CD4-positive, CD25-positive, alpha-beta regulatory T cell (primary cell): Measurements from ENCODE around the gene PHLDB1. TPM values are rescaled to one million over a fixed set of nuclear protein-coding genes. Genes with fewer than 3 reads are reported as not detected.
A peak's percentile ranks its signal among the peaks of the same experiment; 100 is the strongest.

ENCODE experiments used
- ATAC-seq, 2 donors: fragments of 150-1000 bp; cut with Tn5 transposase; one replicate each; pipeline ENCODE4 v1.10.0; 2021; ENCODE audit warnings: low read depth in 2 of 2, moderate number of reproducible peaks in 2 of 2, moderate library complexity in 1 of 2
- DNase-seq, 3 donors: peaks; one replicate each; pipeline versions ENCODE4 v3.0.0 to v3.0.0-alpha.2; 2012 to 2022; ENCODE audit warnings: mixed read lengths in 1 of 3
- H3K27ac ChIP-seq: one replicate; pipeline ENCODE4 v1.7.0; 2013; ENCODE audit warnings: mild to moderate bottlenecking, low read length; ENCODE audit not compliant: insufficient read depth, poor library complexity, severe bottlenecking
- H3K27me3 ChIP-seq: one replicate; pipeline ENCODE4 v1.7.0; 2013; ENCODE audit warnings: low read length; ENCODE audit not compliant: control insufficient read depth, insufficient read depth
- H3K36me3 ChIP-seq: one replicate; pipeline ENCODE4 v1.7.0; 2013; ENCODE audit warnings: mild to moderate bottlenecking, low read length, moderate library complexity; ENCODE audit not compliant: control insufficient read depth, insufficient read depth
- H3K4me1 ChIP-seq: 2 replicates; pipeline ENCODE4 v1.7.0; 2013; ENCODE audit warnings: mild to moderate bottlenecking, low read length; ENCODE audit not compliant: insufficient read depth, control insufficient read depth, poor library complexity, severe bottlenecking
- H3K4me3 ChIP-seq: one replicate; pipeline ENCODE4 v1.7.0; 2013; ENCODE audit warnings: low read depth, mild to moderate bottlenecking, low read length, moderate library complexity
- H3K9me3 ChIP-seq, 2 experiments: 1 replicate in 1 of 2; 2 replicates in 1 of 2; pipeline ENCODE4 v1.7.0; 2013; ENCODE audit warnings: low read length in 2 of 2, mild to moderate bottlenecking in 1 of 2, moderate library complexity in 1 of 2; ENCODE audit not compliant: control insufficient read depth in 2 of 2
- H3K27ac Mint-ChIP-seq, 3 donors: one replicate each; pipeline ENCODE4 v1.8.0; 2020 to 2022; ENCODE audit warnings: mild to moderate bottlenecking in 3 of 3, mixed read lengths in 3 of 3, moderate library complexity in 2 of 3
- H3K27me3 Mint-ChIP-seq: one replicate; pipeline ENCODE4 v1.8.0; 2022; ENCODE audit warnings: mild to moderate bottlenecking, mixed read lengths
- H3K36me3 Mint-ChIP-seq: one replicate; pipeline ENCODE4 v1.8.0; 2020; ENCODE audit warnings: mixed read lengths
- H3K4me1 Mint-ChIP-seq, 4 donors: one replicate each; pipeline ENCODE4 v1.8.0; 2020 to 2022; ENCODE audit warnings: mixed read lengths in 4 of 4, mild to moderate bottlenecking in 1 of 4
- H3K4me3 Mint-ChIP-seq, 4 donors: one replicate each; pipeline ENCODE4 v1.8.0; 2020 to 2022; ENCODE audit warnings: mild to moderate bottlenecking in 4 of 4, mixed read lengths in 4 of 4, moderate library complexity in 3 of 4
- H3K9me3 Mint-ChIP-seq, 7 donors: one replicate each; pipeline ENCODE4 v1.8.0; 2020 to 2022; ENCODE audit warnings: mixed read lengths in 7 of 7, mild to moderate bottlenecking in 3 of 7, moderate library complexity in 2 of 7
- polyA plus RNA-seq, 4 donors: library from polyadenylated mRNA; unstranded; fragments of 300-500 nt; fragmentation: Illumina TruSeq; gene quantifications; one replicate each; pipeline ENCODE4 v1.2.3, GENCODE V29; 2021
- total RNA-seq: library from RNA; stranded (reverse); gene quantifications from one replicate; pipeline ENCODE4 v1.2.3, GENCODE V29; 2022

Gene PHLDB1
- total and polyA plus RNA-seq, 5 donors from 2014 or later, result 0.16 to 1.2 (median 0.55) TPM; not detected in 1

GRCh38 chr11:118656563-118657165 is 49.2 kb downstream of the PHLDB1 start:
- no peak for ATAC-seq
- H3K36me3 Mint-ChIP-seq, result no peaks in the 10 kb centered on the region

GRCh38 chr11:118657238-118657637 is 49.8 kb downstream of the PHLDB1 start:
- peak overlapping the region in 1 of 3 donors; percentile 26 for H3K27ac Mint-ChIP-seq
- H3K9me3 ChIP-seq, result no peaks in the 10 kb centered on the region
- H3K27me3 ChIP-seq, result no peaks in the 10 kb centered on the region
- peaks cover 0 to 14% (median 11%) of the 10 kb centered on the region in 4 donors for H3K4me1 Mint-ChIP-seq
- no peak overlapping the region for H3K4me3 Mint-ChIP-seq
- H3K36me3 ChIP-seq, result no peaks in the 10 kb centered on the region
- H3K36me3 Mint-ChIP-seq, result no peaks in the 10 kb centered on the region
- peaks cover 9% of the 10 kb centered on the region for H3K27me3 Mint-ChIP-seq
- peaks cover 4% of the 10 kb centered on the region for H3K4me1 ChIP-seq
- no peak overlapping the region for H3K27ac ChIP-seq
- ATAC-seq (no peak), DNase-seq (no peak)
- H3K9me3 Mint-ChIP-seq, result no peaks in the 10 kb centered on the region
- no peak overlapping the region for H3K4me3 ChIP-seq

More at GRCh38 chr11:118656563-118657165, 49.2 kb downstream of the PHLDB1 start:
- Histone ChIP-seq H3K9me3 (no peaks in the 10 kb centered on the region), H3K36me3 (no peaks in the 10 kb centered on the region), H3K27ac (no peak overlapping the region), H3K27me3 (no peaks in the 10 kb centered on the region), H3K4me1 (peaks cover 4% of the 10 kb centered on the region), H3K4me3 (no peak overlapping the region)
- no peak overlapping the region for H3K4me3 Mint-ChIP-seq
- H3K27ac Mint-ChIP-seq, result no peak overlapping the region
- H3K9me3 Mint-ChIP-seq, result no peaks in the 10 kb centered on the region
- H3K4me1 Mint-ChIP-seq, result peaks cover 0 to 16% (median 11%) of the 10 kb centered on the region in 4 donors
- no peak for DNase-seq
- peaks cover 9% of the 10 kb centered on the region for H3K27me3 Mint-ChIP-seq

DNA sequence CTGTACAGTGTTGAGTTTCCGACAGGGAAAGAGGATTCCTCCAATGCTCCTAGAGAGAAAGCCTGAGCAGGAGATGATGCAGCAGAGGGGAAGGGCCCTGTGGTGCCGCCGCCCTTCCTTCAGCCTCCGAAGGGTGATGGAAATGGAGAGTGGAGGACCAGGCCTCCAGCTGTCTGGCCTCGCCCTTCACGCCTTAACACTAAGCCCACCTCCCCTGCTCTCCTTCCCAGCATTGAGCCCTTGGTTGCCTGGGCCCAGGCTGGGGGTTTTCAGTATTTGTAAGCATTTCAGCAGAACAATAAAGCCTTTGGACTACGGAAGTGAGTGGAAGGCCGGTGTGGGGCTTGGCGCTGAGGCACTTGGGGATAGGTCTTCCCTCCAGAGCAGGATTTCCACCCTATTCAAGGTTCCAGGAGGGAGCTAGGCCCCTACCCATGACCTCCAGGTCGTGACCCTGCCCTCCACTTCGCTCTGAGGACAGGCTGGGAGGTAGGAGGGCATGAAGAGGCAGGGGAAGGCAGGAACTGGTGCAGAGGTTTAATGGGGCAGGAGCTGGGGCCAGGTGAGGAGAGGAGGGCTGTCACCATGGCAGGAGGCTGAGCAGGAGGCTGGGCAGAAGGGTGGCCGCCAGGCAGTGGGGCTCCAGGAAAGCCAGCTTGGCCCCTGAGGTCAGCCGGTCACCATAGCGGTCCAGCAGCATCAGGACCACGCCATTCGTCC is 50.5 kb downstream of the PHLDB1 start:
- no peaks in the 10 kb centered on the region for H3K36me3 Mint-ChIP-seq
- no peak for DNase-seq
- Histone ChIP-seq H3K27ac (no peak overlapping the region), H3K4me3 (no peak overlapping the region), H3K4me1 (peaks cover 4% of the 10 kb centered on the region), H3K9me3 (no peaks in the 10 kb centered on the region), H3K27me3 (no peaks in the 10 kb centered on the region), H3K36me3 (no peaks in the 10 kb centered on the region)
- peak overlapping the region in 1 of 3 donors; percentile 26 for H3K27ac Mint-ChIP-seq
- peaks cover 0 to 8% (median 4%) of the 10 kb centered on the region in 4 donors for H3K4me1 Mint-ChIP-seq
- H3K4me3 Mint-ChIP-seq, result no peak overlapping the region
- ATAC-seq, result no peak
- peaks cover 4% of the 10 kb centered on the region for H3K27me3 Mint-ChIP-seq
- no peaks in the 10 kb centered on the region for H3K9me3 Mint-ChIP-seq

- DNase-seq (no peak), ATAC-seq (no peak)
- H3K4me1 Mint-ChIP-seq, result peaks cover 0 to 7% (median 3%) of the 10 kb centered on the region in 4 donors
- Histone ChIP-seq H3K9me3 (no peaks in the 10 kb centered on the region), H3K4me1 (peaks cover 4% of the 10 kb centered on the region), H3K36me3 (no peaks in the 10 kb centered on the region), H3K27ac (no peak overlapping the region), H3K27me3 (no peaks in the 10 kb centered on the region), H3K4me3 (no peak overlapping the region)
- no peaks in the 10 kb centered on the region for H3K36me3 Mint-ChIP-seq
- H3K9me3 Mint-ChIP-seq, result no peaks in the 10 kb centered on the region
- H3K27me3 Mint-ChIP-seq, result no peaks in the 10 kb centered on the region
- H3K4me3 Mint-ChIP-seq, result no peak overlapping the region
- no peak overlapping the region for H3K27ac Mint-ChIP-seq
These were observed 51.3 kb downstream of the PHLDB1 start for GRCh38 chr11:118658429-118659313.

- peak; percentile 97 to 99 for ATAC-seq
- H3K4me3 ChIP-seq, result no peak overlapping the region
- Mint-ChIP-seq H3K36me3 (no peaks in the 10 kb centered on the region), H3K27me3 (no peaks in the 10 kb centered on the region), H3K9me3 (no peaks in the 10 kb centered on the region), H3K4me1 (peaks cover 0 to 8% (median 3%) of the 10 kb centered on the region in 4 donors), H3K4me3 (peak overlapping the region in 1 of 4 donors; percentile 28), H3K27ac (no peak overlapping the region)
- H3K9me3 ChIP-seq, result no peaks in the 10 kb centered on the region
- H3K27me3 ChIP-seq, result no peaks in the 10 kb centered on the region
- no peak overlapping the region for H3K27ac ChIP-seq
- peaks cover 4% of the 10 kb centered on the region for H3K4me1 ChIP-seq
- no peaks in the 10 kb centered on the region for H3K36me3 ChIP-seq
- DNase-seq, result peak; percentile 75 to 85 (median 83)
These were observed 52.0 kb downstream of the PHLDB1 start for GRCh38 chr11:118659314-118659952.

- no peak overlapping the region for H3K4me3 ChIP-seq
- no peaks in the 10 kb centered on the region for H3K27me3 ChIP-seq
- Mint-ChIP-seq H3K27ac (no peak overlapping the region), H3K4me3 (no peak overlapping the region), H3K36me3 (no peaks in the 10 kb centered on the region), H3K27me3 (no peaks in the 10 kb centered on the region), H3K4me1 (peaks cover 0 to 12% (median 4%) of the 10 kb centered on the region in 4 donors), H3K9me3 (no peaks in the 10 kb centered on the region)
- DNase-seq (no peak), ATAC-seq (no peak)
- no peaks in the 10 kb centered on the region for H3K36me3 ChIP-seq
- H3K4me1 ChIP-seq, result peaks cover 4% of the 10 kb centered on the region
- no peaks in the 10 kb centered on the region for H3K9me3 ChIP-seq
- no peak overlapping the region for H3K27ac ChIP-seq
These were observed 52.7 kb downstream of the PHLDB1 start for GRCh38 chr11:118659953-118660680.
